Bronchial epithelial cell (primary cell): ENCODE data around the gene DYTN. TPM values are rescaled to one million over a fixed set of nuclear protein-coding genes. Genes with fewer than 3 reads are reported as not detected.

Source experiments
- DNase-seq: peaks from one replicate; pipeline ENCODE4 v3.0.0-alpha.2; 2010; ENCODE audit warnings: low read depth
- FAIRE-seq: peaks from 2 replicates; lab custom pipeline; 2011; peaks lifted over from hg19 to GRCh38; lab: Jason Lieb, UNC
- H3K27me3 ChIP-seq: 2 replicates; pipeline ENCODE4 v1.5.1; 2011; ENCODE audit warnings: low read length; ENCODE audit not compliant: control insufficient read depth, insufficient read depth
- H3K36me3 ChIP-seq: 2 replicates; pipeline ENCODE4 v1.5.1; 2011; ENCODE audit warnings: low read length; ENCODE audit not compliant: control insufficient read depth, insufficient read depth
- H3K4me3 ChIP-seq: 2 replicates; pipeline ENCODE4 v1.5.1; 2011; ENCODE audit warnings: mild to moderate bottlenecking, low read depth, low read length, control low read depth
- total RNA-seq: library from RNA; depleted of rRNA; stranded (reverse); fragments of >200 nt; gene quantifications from 2 replicates; pipeline ENCODE4 v1.2.1, GENCODE V29; 2014
- TF ChIP-seq, protein P1 (sequence below): IDR thresholded peaks from 2 replicates; pipeline ENCODE4 v1.5.1; 2011; ENCODE audit warnings: mild to moderate bottlenecking, moderate library complexity, low read length, control low read depth, inconsistent platforms; ENCODE audit not compliant: insufficient read depth, severe bottlenecking

Gene DYTN
- total RNA-seq, 1 donor from 2014 or later = not detected

DNA sequence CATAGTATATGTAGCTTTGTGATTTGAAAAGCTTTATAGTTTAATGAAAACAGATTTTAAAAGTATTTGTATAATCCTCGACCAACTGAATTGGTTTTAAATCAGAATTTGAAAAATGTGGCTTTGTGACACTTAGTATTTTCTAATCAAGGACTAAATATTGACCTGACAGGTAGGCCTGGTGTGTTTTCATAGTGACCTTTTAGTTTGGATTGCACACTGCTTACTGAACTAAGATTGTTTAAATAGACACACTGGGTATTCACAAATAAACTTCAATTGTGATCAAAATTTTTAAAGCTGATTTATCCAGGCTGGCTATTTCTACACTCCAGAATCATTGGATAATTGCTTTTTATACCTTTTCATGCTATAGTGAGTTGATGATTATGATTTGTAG, 107.7 kb downstream of the DYTN start:
- H3K36me3 ChIP-seq = no peaks in the 10 kb centered on the region
- TF ChIP-seq, protein P1, sequence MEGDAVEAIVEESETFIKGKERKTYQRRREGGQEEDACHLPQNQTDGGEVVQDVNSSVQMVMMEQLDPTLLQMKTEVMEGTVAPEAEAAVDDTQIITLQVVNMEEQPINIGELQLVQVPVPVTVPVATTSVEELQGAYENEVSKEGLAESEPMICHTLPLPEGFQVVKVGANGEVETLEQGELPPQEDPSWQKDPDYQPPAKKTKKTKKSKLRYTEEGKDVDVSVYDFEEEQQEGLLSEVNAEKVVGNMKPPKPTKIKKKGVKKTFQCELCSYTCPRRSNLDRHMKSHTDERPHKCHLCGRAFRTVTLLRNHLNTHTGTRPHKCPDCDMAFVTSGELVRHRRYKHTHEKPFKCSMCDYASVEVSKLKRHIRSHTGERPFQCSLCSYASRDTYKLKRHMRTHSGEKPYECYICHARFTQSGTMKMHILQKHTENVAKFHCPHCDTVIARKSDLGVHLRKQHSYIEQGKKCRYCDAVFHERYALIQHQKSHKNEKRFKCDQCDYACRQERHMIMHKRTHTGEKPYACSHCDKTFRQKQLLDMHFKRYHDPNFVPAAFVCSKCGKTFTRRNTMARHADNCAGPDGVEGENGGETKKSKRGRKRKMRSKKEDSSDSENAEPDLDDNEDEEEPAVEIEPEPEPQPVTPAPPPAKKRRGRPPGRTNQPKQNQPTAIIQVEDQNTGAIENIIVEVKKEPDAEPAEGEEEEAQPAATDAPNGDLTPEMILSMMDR = no peak
- H3K27me3 ChIP-seq = no peaks in the 10 kb centered on the region
- FAIRE-seq = no peak
- DNase-seq = no peak
- H3K4me3 ChIP-seq = no peak overlapping the region

DNA sequence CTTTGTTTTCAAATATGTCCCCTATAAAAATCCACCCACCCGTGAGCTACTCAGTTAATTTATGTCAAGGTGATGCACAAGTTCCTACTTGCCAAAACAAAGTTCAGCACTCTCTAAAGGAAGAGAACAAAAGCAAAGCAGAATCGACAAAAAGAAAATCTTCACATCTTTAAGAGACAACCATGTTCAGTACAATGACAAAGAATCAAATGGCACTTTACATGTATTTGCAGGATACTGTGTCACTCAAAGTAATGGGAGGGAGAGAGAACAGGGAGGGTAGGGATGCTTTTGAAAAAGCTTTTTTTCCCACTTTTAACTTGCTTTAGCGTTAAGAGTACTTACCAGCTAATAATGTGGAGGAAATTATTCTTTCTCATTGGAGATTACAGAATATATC, 115.0 kb downstream of the DYTN start:
- Histone ChIP-seq H3K4me3 (no peak overlapping the region), H3K27me3 (no peaks in the 10 kb centered on the region), H3K36me3 (no peaks in the 10 kb centered on the region)
- FAIRE-seq (no peak), DNase-seq (no peak)
- TF ChIP-seq, protein P1 = no peak

Other genes with a start within 250 kb of the DYTN start
- not detected in 2 replicates for gene FAM237A, start 75.9 kb downstream of the DYTN start, total RNA-seq
- 0.26 TPM in 1 of 2 replicates, not detected in the other for gene MDH1B, start 46.9 kb upstream of the DYTN start, total RNA-seq
- gene FASTKD2, start 47.2 kb upstream of the DYTN start, total RNA-seq = 41.3 and 46.7 TPM in 2 replicates
- 0.13 TPM in 1 of 2 replicates, not detected in the other for gene CPO, start 221.1 kb upstream of the DYTN start, total RNA-seq